Panc1 (cell line): ENCODE measurements around the gene ABL1. TPM values are rescaled to one million over a fixed set of nuclear protein-coding genes. Genes with fewer than 3 reads are reported as not detected.

Experiments used
- ATAC-seq: fragments of 200-7000 bp; cut with Tn5 transposase; 2 replicates; pipeline ENCODE4 v1.9.1; 2020; ENCODE audit warnings: mild to moderate bottlenecking, moderate library complexity
- BruUV-seq: library from RNA; stranded (reverse); fragments of 400-500 nt; replicated peaks from 2 replicates; lab custom pipeline; 2021; lab: Mats Ljungman, UMichigan
- CTCF ChIA-PET: fragments of 300-600 bp; sonication (Branson Sonifier 250); formaldehyde crosslinking; loops from one replicate; lab custom pipeline; 2022; ENCODE audit warnings: antibody characterized with exemption; lab: Charles Lee
- POLR2A ChIA-PET: fragments of 300-600 bp; sonication (Branson Sonifier 250); formaldehyde crosslinking; loops from one replicate; lab custom pipeline; 2022; ENCODE audit warnings: antibody characterized with exemption; lab: Charles Lee
- DNase-seq: peaks from one replicate; pipeline ENCODE4 v3.0.0-alpha.2; 2010; ENCODE audit warnings: low read depth, low spot score
- H3K27ac ChIP-seq: 2 replicates; pipeline ENCODE4 v1.5.1; 2011; ENCODE audit warnings: mild to moderate bottlenecking, low read length, inconsistent platforms
- H3K27me3 ChIP-seq: fragments of 200-500 bp; sonication (Bioruptor generic); 2 replicates; pipeline ENCODE4 v1.6.0; 2014; ENCODE audit warnings: low read length, inconsistent platforms; ENCODE audit not compliant: control insufficient read depth, insufficient read depth
- H3K36me3 ChIP-seq: fragments of 200-500 bp; sonication (Bioruptor generic); 2 replicates; pipeline ENCODE4 v1.5.1; 2014; ENCODE audit warnings: inconsistent platforms, mild to moderate bottlenecking, low read length, moderate library complexity; ENCODE audit not compliant: control insufficient read depth, insufficient read depth
- H3K4me1 ChIP-seq: 2 replicates; pipeline ENCODE4 v1.5.1; 2011; ENCODE audit warnings: inconsistent platforms, mild to moderate bottlenecking, low read length, moderate library complexity; ENCODE audit not compliant: control insufficient read depth, insufficient read depth
- H3K4me3 ChIP-seq, 2 experiments: 2 replicates each; pipeline ENCODE4 v1.5.1; 2011 to 2012; ENCODE audit warnings: low read depth in 2 of 2, low read length in 2 of 2, mild to moderate bottlenecking in 2 of 2, inconsistent platforms in 1 of 2, moderate library complexity in 1 of 2
- H3K9me3 ChIP-seq: fragments of 200-500 bp; sonication (Bioruptor generic); 2 replicates; pipeline ENCODE4 v1.5.1; 2014; ENCODE audit warnings: low read depth, mild to moderate bottlenecking, inconsistent platforms, low read length, moderate library complexity; ENCODE audit not compliant: control insufficient read depth, insufficient read depth
- CTCF ChIP-seq: fragments of 450-650 bp; IDR thresholded peaks from 2 replicates; pipeline ENCODE4 v1.5.1; 2017; ENCODE audit warnings: mild to moderate bottlenecking
- POLR2AphosphoS5 ChIP-seq: IDR thresholded peaks from 2 replicates; pipeline ENCODE4 v1.6.1; 2012; ENCODE audit warnings: mild to moderate bottlenecking, low read depth, low read length, moderate library complexity
- REST ChIP-seq, 2 experiments: IDR thresholded peaks; 2 replicates each; pipeline ENCODE4 v1.6.1; 2011 to 2012; ENCODE audit warnings: low read depth in 2 of 2, control low read depth in 1 of 2, low read length in 1 of 2, mild to moderate bottlenecking in 1 of 2, moderate library complexity in 1 of 2; ENCODE audit not compliant: insufficient read depth in 1 of 2
- SIN3A ChIP-seq: IDR thresholded peaks from 2 replicates; pipeline ENCODE4 v1.6.1; 2012; ENCODE audit warnings: low read depth, mild to moderate bottlenecking, low read length, moderate library complexity, borderline replicate concordance; ENCODE audit not compliant: insufficient read depth
- TCF7L2 ChIP-seq: IDR thresholded peaks from 2 replicates; pipeline ENCODE4 v1.6.1; 2011; ENCODE audit warnings: mild to moderate bottlenecking, low read depth, low read length, inconsistent platforms
- in situ Hi-C: cut with HindIII; loops from 2 replicates; pipeline ENCODE4 v1.10.0; 2016; ENCODE audit warnings: low sequenced_read_pairs, low pct_unique_long_range_greater_than_20kb
- intact Hi-C: fragments of 100-400 bp; cut with micrococcal nuclease; formaldehyde crosslinking; loops from one replicate; pipeline ENCODE4 v1.10.0; 2022; ENCODE audit not compliant: unreplicated experiment
- total RNA-seq: library from RNA; stranded (reverse); gene quantifications from one replicate; pipeline ENCODE4 v1.2.1, GENCODE V29; 2021; ENCODE audit not compliant: unreplicated experiment

Gene ABL1
- total RNA-seq, 1 experiment from 2014 or later = 48.4 TPM

GRCh38 chr9:130914417-130915095 is 79.5 kb downstream of the ABL1 start:
- in situ Hi-C loops = no loop called here
- TF ChIP-seq POLR2AphosphoS5 = no peak
- TF ChIP-seq REST (IDR thresholded peaks at IDR 0.05; ENCODE audit: insufficient read depth in 1 of 2, low read depth in 2 of 2, low read length in 1 of 2) = no peak
- TF ChIP-seq TCF7L2 = no peak
- TF ChIP-seq SIN3A = no peak
- no peak for TF ChIP-seq CTCF
- ATAC-seq (no peak), DNase-seq (no peak)
- 0 out of 2 replicates have a peak, but pooled peaks cover 4% of the 10 kb centered on the region for H3K4me1 ChIP-seq
- ChIA-PET POLR2A (no interaction called here), CTCF (no interaction called here)
- intact Hi-C loops = no loop called here
- no peaks in the 10 kb centered on the region for H3K9me3 ChIP-seq
- H3K27ac ChIP-seq = no peak overlapping the region
- H3K4me3 ChIP-seq = no peak overlapping the region
- no peaks in the 10 kb centered on the region for H3K27me3 ChIP-seq
- BruUV-seq = no TSS peak
- H3K36me3 ChIP-seq = no peaks in the 10 kb centered on the region

DNA sequence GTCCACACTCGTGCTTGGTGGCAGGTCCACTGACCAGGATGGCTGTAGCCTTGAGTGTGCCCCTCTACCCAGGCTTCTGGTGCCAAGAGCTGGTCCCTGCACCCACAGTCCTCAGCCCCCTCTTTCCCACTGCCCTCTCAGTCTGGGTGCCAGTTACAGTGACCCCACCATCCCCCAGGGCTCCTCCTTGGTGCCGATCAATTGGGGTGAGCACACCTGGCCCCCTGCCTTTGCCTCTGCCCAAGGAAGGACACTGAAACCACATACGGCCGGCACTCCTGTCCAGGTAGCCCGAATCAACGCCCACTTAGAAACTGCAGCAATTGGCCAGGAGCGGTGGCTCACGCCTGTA is 80.0 kb downstream of the ABL1 start:
- CTCF ChIA-PET = interaction anchor here (0.6 kb wide), 1 partner anchor 7 kb away, joined by 5 read pairs; no protein-coding TSS in a partner anchor
- POLR2A ChIA-PET = no interaction called here
- ATAC-seq (no peak), DNase-seq (no peak)
- 0 out of 2 replicates have a peak, but pooled peaks cover 4% of the 10 kb centered on the region for H3K4me1 ChIP-seq
- no TSS peak for BruUV-seq
- no peaks in the 10 kb centered on the region for H3K27me3 ChIP-seq
- H3K9me3 ChIP-seq = no peaks in the 10 kb centered on the region
- H3K36me3 ChIP-seq = no peaks in the 10 kb centered on the region
- no peak overlapping the region for H3K27ac ChIP-seq
- TF ChIP-seq POLR2AphosphoS5 = no peak
- TF ChIP-seq REST (IDR thresholded peaks at IDR 0.05; ENCODE audit: insufficient read depth in 1 of 2, low read depth in 2 of 2, low read length in 1 of 2) = no peak
- TF ChIP-seq SIN3A = no peak
- TF ChIP-seq TCF7L2 = no peak
- TF ChIP-seq CTCF = no peak
- H3K4me3 ChIP-seq = no peak overlapping the region
- in situ Hi-C loops = no loop called here
- intact Hi-C loops = no loop called here
